H1 (cell line): ENCODE data around the gene ING1. TPM values are rescaled to one million over a fixed set of nuclear protein-coding genes. Genes with fewer than 3 reads are reported as not detected.

Experiments used
- CTCF ChIA-PET: fragments of 300-600 bp; sonication (Branson Sonifier 250); formaldehyde crosslinking; loops from one replicate; lab custom pipeline; 2021; ENCODE audit not compliant: partially characterized antibody; lab: Charles Lee
- POLR2A ChIA-PET: fragments of 300-600 bp; sonication (Branson Sonifier 250); formaldehyde crosslinking; loops from one replicate; lab custom pipeline; 2021; ENCODE audit warnings: inconsistent platforms; ENCODE audit not compliant: partially characterized antibody; lab: Charles Lee
- DNase-seq, 2 experiments: peaks; one replicate each; pipeline versions ENCODE4 v3.0.0 to v3.0.0-alpha.2; 2010 to 2022; ENCODE audit warnings: low spot score in 2 of 2, low read depth in 1 of 2, mixed read lengths in 1 of 2
- FAIRE-seq: peaks from 2 replicates; lab custom pipeline; 2011; peaks lifted over from hg19 to GRCh38; lab: Jason Lieb, UNC
- H2AFZ ChIP-seq: 2 replicates; pipeline ENCODE4 v1.8.1; 2012; ENCODE audit warnings: low read length, inconsistent platforms
- H2AK5ac ChIP-seq: 2 replicates; pipeline ENCODE4 v1.6.1; 2013; ENCODE audit warnings: low read depth, low read length
- H2BK120ac ChIP-seq: replicated peaks from 2 replicates; pipeline ENCODE3; 2013; ENCODE audit warnings: low read depth, low read length, inconsistent platforms
- H2BK12ac ChIP-seq: 2 replicates; pipeline ENCODE4 v1.6.1; 2013; ENCODE audit warnings: low read depth, low read length
- H2BK15ac ChIP-seq: 2 replicates; pipeline ENCODE4 v1.6.1; 2013; ENCODE audit warnings: low read length
- H2BK20ac ChIP-seq: 2 replicates; pipeline ENCODE4 v1.6.1; 2013; ENCODE audit warnings: low read length
- H2BK5ac ChIP-seq: 2 replicates; pipeline ENCODE4 v1.6.1; 2013; ENCODE audit warnings: low read depth, low read length
- H3K14ac ChIP-seq: 2 replicates; pipeline ENCODE4 v1.6.1; 2013; ENCODE audit warnings: inconsistent platforms; ENCODE audit not compliant: insufficient read length
- H3K18ac ChIP-seq: 2 replicates; pipeline ENCODE4 v1.6.1; 2013; ENCODE audit warnings: low read length; ENCODE audit errors: extremely low read depth
- H3K23ac ChIP-seq: 2 replicates; pipeline ENCODE4 v1.6.1; 2013; ENCODE audit warnings: inconsistent platforms; ENCODE audit not compliant: insufficient read length
- H3K23me2 ChIP-seq: 2 replicates; pipeline ENCODE4 v1.6.1; 2013; ENCODE audit warnings: low read depth, low read length
- H3K27ac ChIP-seq: 2 replicates; pipeline ENCODE4 v1.6.1; 2011; ENCODE audit warnings: low read depth, low read length, inconsistent platforms
- H3K27me3 ChIP-seq, 4 experiments: replicated peaks in 1 of 4; 1 replicate in 1 of 4; 2 replicates in 3 of 4; pipeline versions ENCODE4 v1.6.1 to v1.8.1; 2011 to 2013; ENCODE audit warnings: low read length in 3 of 4, mild to moderate bottlenecking in 3 of 4, inconsistent platforms in 2 of 4, mixed read lengths in 2 of 4, moderate library complexity in 1 of 4; ENCODE audit not compliant: control insufficient read depth in 3 of 4, insufficient read depth in 3 of 4; ENCODE audit errors: extremely low read depth in 1 of 4
- H3K36me3 ChIP-seq, 4 experiments: 2 replicates each; pipeline versions ENCODE4 v1.6.1 to v1.8.1; 2011 to 2013; ENCODE audit warnings: mild to moderate bottlenecking in 4 of 4, low read length in 3 of 4, moderate library complexity in 2 of 4, control low read depth in 1 of 4, inconsistent platforms in 1 of 4; ENCODE audit not compliant: insufficient read depth in 4 of 4, control insufficient read depth in 2 of 4
- H3K4ac ChIP-seq: replicated peaks from 2 replicates; pipeline ENCODE3; 2013; ENCODE audit warnings: low read length, low read depth, mixed read lengths, inconsistent platforms; ENCODE audit not compliant: insufficient read length
- H3K4me1 ChIP-seq, 4 experiments: replicated peaks in 1 of 4; 1 replicate in 1 of 4; 2 replicates in 3 of 4; pipeline versions ENCODE4 v1.6.1 to v1.8.1; 2011 to 2013; ENCODE audit warnings: low read length in 3 of 4, inconsistent platforms in 2 of 4, mixed read lengths in 1 of 4; ENCODE audit not compliant: insufficient read depth in 4 of 4, control insufficient read depth in 3 of 4
- H3K4me2 ChIP-seq, 2 experiments: 2 replicates each; pipeline versions ENCODE4 v1.6.1 to v1.8.1; 2011 to 2013; ENCODE audit warnings: low read depth in 2 of 2, low read length in 2 of 2, control low read depth in 1 of 2, inconsistent platforms in 1 of 2, mild to moderate bottlenecking in 1 of 2; ENCODE audit not compliant: insufficient read depth in 1 of 2
- H3K4me3 ChIP-seq, 4 experiments: fragments of 200-600, 300-600 bp in 1 of 4; sonication (generic), shearing (Covaris generic), sonication (Bioruptor Twin) in 1 of 4; 2 replicates each; pipeline versions ENCODE4 v1.5.1 to v1.8.1; 2011 to 2016; ENCODE audit warnings: low read length in 4 of 4, low read depth in 3 of 4, control low read depth in 2 of 4, inconsistent platforms in 2 of 4, mild to moderate bottlenecking in 2 of 4, mixed read lengths in 1 of 4, moderate library complexity in 1 of 4; ENCODE audit not compliant: insufficient read depth in 2 of 4; ENCODE audit errors: extremely low read depth in 1 of 4
- H3K56ac ChIP-seq: replicated peaks from 2 replicates; pipeline ENCODE3; 2013; ENCODE audit warnings: low read depth, mild to moderate bottlenecking, mixed read lengths, low read length, inconsistent platforms; ENCODE audit not compliant: insufficient read length
- H3K79me1 ChIP-seq: 2 replicates; pipeline ENCODE4 v1.6.1; 2013; ENCODE audit warnings: low read depth, low read length, control low read depth
- H3K79me2 ChIP-seq, 2 experiments: 2 replicates each; pipeline versions ENCODE4 v1.6.1 to v1.8.1; 2012 to 2013; ENCODE audit warnings: low read length in 2 of 2, mild to moderate bottlenecking in 2 of 2, inconsistent platforms in 1 of 2; ENCODE audit not compliant: insufficient read depth in 2 of 2, control insufficient read depth in 1 of 2
- H3K9ac ChIP-seq, 4 experiments: replicated peaks in 1 of 4; 1 replicate in 1 of 4; 2 replicates in 3 of 4; pipeline versions ENCODE4 v1.6.1 to v1.8.1; 2011 to 2013; ENCODE audit warnings: low read depth in 3 of 4, low read length in 3 of 4, control low read depth in 2 of 4, mild to moderate bottlenecking in 2 of 4, moderate library complexity in 2 of 4, inconsistent platforms in 1 of 4; ENCODE audit errors: extremely low read depth in 1 of 4
- H3K9me3 ChIP-seq, 2 experiments: 2 replicates each; pipeline versions ENCODE4 v1.6.1 to v1.8.1; 2012 to 2013; ENCODE audit warnings: mild to moderate bottlenecking in 2 of 2, moderate library complexity in 2 of 2, control low read depth in 1 of 2, inconsistent platforms in 1 of 2, low read depth in 1 of 2, low read length in 1 of 2, mixed read lengths in 1 of 2; ENCODE audit not compliant: insufficient read depth in 2 of 2
- H4K20me1 ChIP-seq, 2 experiments: replicated peaks in 1 of 2; 2 replicates each; pipeline versions ENCODE3 to v1.8.1; 2011 to 2013; ENCODE audit warnings: inconsistent platforms in 2 of 2, low read length in 2 of 2, mild to moderate bottlenecking in 1 of 2; ENCODE audit not compliant: insufficient read depth in 2 of 2, control insufficient read depth in 1 of 2
- H4K5ac ChIP-seq: 2 replicates; pipeline ENCODE4 v1.6.1; 2013; ENCODE audit warnings: low read length, low read depth, mixed read lengths, inconsistent platforms; ENCODE audit not compliant: insufficient read length
- H4K8ac ChIP-seq: 2 replicates; pipeline ENCODE4 v1.8.0; 2013; ENCODE audit warnings: mild to moderate bottlenecking, moderate library complexity, low read length, inconsistent platforms; ENCODE audit not compliant: insufficient read depth; ENCODE audit errors: extremely low read depth
- H4K91ac ChIP-seq: replicated peaks from 2 replicates; pipeline ENCODE3; 2013; ENCODE audit warnings: low read length, mixed read lengths, inconsistent platforms; ENCODE audit not compliant: insufficient read length
- PHF8 ChIP-seq: fragments of 200-600 bp; sonication (generic); conservative IDR thresholded peaks from 2 replicates; pipeline ENCODE4 v1.7.1; 2012; ENCODE audit warnings: low read depth, mild to moderate bottlenecking, inconsistent platforms, low read length, moderate library complexity
- POLR2AphosphoS5 ChIP-seq: IDR thresholded peaks from 2 replicates; pipeline ENCODE4 v1.6.1; 2011; ENCODE audit warnings: low read depth, low read length
- POU5F1 ChIP-seq: IDR thresholded peaks from 2 replicates; pipeline ENCODE4 v1.6.1; 2011; ENCODE audit warnings: low read depth, mild to moderate bottlenecking, low read length, moderate library complexity
- RXRA ChIP-seq: IDR thresholded peaks from 2 replicates; pipeline ENCODE4 v1.6.1; 2011; ENCODE audit warnings: low read depth, mild to moderate bottlenecking, low read length, moderate library complexity; ENCODE audit not compliant: insufficient read depth
- SAP30 ChIP-seq: fragments of 300-600 bp; sonication (generic); IDR thresholded peaks from 2 replicates; pipeline ENCODE4 v1.7.1; 2012; ENCODE audit warnings: low read length, moderate library complexity, mild to moderate bottlenecking, inconsistent platforms; ENCODE audit not compliant: insufficient read depth, insufficient replicate concordance
- TAF1 ChIP-seq: IDR thresholded peaks from 2 replicates; pipeline ENCODE4 v1.6.1; 2011; ENCODE audit warnings: mild to moderate bottlenecking, low read depth, low read length
- TBP ChIP-seq: IDR thresholded peaks from 2 replicates; pipeline ENCODE4 v1.6.1; 2011; ENCODE audit warnings: low read depth, low read length, improper control_type of control experiment
- WGBS, 2 experiments: shearing (Covaris generic) in 1 of 2; methylation state at CpG; one replicate each; pipeline versions ENCODE4 v1.1.6 to v1.1.7; 2013 to 2015; ENCODE audit warnings: low lambda C conversion rate in 2 of 2, mixed read lengths in 2 of 2, inconsistent platforms in 1 of 2, low coverage in 1 of 2, missing lambda C conversion rate in 1 of 2; ENCODE audit not compliant: insufficient replicate concordance in 2 of 2, insufficient coverage in 1 of 2, insufficient read length in 1 of 2; ENCODE audit errors: extremely low coverage in 1 of 2, missing lambda C conversion rate in 1 of 2; 5-methylcytosine and 5-hydroxymethylcytosine counted together
- polyA plus RNA-seq, 7 experiments: library from polyadenylated mRNA; depleted of rRNA in 3 of 7; stranded (reverse) in 5 of 7; unstranded in 2 of 7; fragments of >200 nt in 5 of 7; fragments of 200-250 nt in 2 of 7; gene quantifications; 1 replicate in 5 of 7; 2 replicates in 1 of 7; 4 replicates in 1 of 7; pipeline versions ENCODE4 v1.2.1 to v1.2.3, GENCODE V29; 2011 to 2013; ENCODE audit warnings: missing spikeins in 2 of 7, mixed read lengths in 2 of 7
- total RNA-seq: library from RNA; stranded (reverse); fragmentation: NEBNext Ultra II Directional; extraction: Animal tissue kit (Norgen Biotek cat#: 25700); gene quantifications from 2 replicates; pipeline ENCODE4 v1.2.1, GENCODE V29; 2021
- TF ChIP-seq, protein P1 (sequence below): IDR thresholded peaks from 2 replicates; pipeline ENCODE4 v1.6.1; 2012; ENCODE audit warnings: inconsistent platforms
- TF ChIP-seq, protein P2 (sequence below): IDR thresholded peaks from 2 replicates; pipeline ENCODE4 v1.6.1; 2011; ENCODE audit warnings: low read length, improper control_type of control experiment
- TF ChIP-seq, protein P3 (sequence below): IDR thresholded peaks from 2 replicates; pipeline ENCODE4 v1.6.1; 2011; ENCODE audit warnings: low read depth, mild to moderate bottlenecking, low read length; ENCODE audit not compliant: insufficient read depth

Gene ING1
- total and polyA plus RNA-seq, 2 of the 8 experiments (the other 6 are each of a cell fraction or from before 2014, with no cell fraction given) = 22.3 to 26.6 TPM

DNA sequence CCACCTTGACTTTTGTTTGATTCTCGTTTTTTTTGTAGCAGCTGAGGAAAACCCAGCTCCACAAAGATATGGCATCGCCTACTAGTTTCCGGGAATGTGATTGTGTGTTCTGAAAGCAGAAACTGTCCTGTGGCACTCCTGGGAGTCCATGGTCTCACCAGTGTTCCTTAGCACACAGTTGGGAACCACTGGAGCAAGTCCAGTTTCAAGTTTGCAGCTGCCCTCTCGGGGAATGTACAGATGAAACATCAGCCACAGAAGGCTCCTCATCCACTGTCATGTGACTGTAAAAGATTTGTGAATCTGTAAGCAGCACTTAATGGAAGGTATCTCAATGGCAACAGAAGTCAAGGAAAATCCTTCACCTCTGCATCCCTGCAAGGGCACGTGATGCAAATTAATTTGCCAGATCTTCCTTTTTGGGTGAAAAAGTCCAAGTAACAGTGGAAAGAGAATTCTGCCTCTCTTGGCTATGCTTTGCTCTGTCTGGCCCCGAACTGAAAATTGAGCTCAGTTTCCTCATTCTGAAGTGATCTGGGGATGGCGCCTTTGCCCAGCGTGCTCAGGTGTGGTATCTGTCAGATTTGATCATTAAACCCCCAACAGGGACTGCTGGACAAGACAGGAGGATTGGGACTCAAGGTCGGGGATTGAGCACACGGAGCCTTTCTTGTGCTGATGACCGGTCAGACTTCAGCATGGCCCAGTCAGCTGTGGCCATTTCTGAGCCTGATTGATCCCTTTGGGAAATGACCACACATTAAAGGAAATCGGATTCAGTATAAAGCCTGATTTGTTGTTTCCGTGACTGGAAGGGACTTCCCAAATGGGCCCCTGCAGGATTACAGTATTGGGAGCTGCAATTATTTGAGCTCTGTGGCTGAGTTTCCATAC lies 58.8 kb downstream of the ING1 start:
- no peak overlapping the region for H2BK120ac ChIP-seq
- no peak overlapping the region for H3K4me2 ChIP-seq
- H2AK5ac ChIP-seq = no peak overlapping the region
- DNase-seq = no peak
- WGBS, 2 experiments = 90% methylated on average over 13 of the region's 13 CpGs; no CpG with 5 or more reads in 1 of the 2 experiments
- H3K4me1 ChIP-seq = no peaks in the 10 kb centered on the region
- H4K20me1 ChIP-seq = no peaks in the 10 kb centered on the region
- H2BK12ac ChIP-seq = no peak overlapping the region
- no peaks in the 10 kb centered on the region for H3K23me2 ChIP-seq
- H2BK5ac ChIP-seq = no peak overlapping the region
- H2BK20ac ChIP-seq = no peak overlapping the region
- H3K9ac ChIP-seq = no peak overlapping the region
- POLR2A ChIA-PET = interaction anchor here (0.5 to 1.3 kb wide), 2 partner anchors 57 to 145 kb away, joined by 3 read pairs; no protein-coding TSS in a partner anchor
- H3K56ac ChIP-seq = no peak overlapping the region
- H4K5ac ChIP-seq = no peak overlapping the region
- H3K4me3 ChIP-seq = no peak overlapping the region
- H3K27me3 ChIP-seq = no peaks in the 10 kb centered on the region; a peak in 1 of 7 replicates
- no peaks in the 10 kb centered on the region for H3K79me2 ChIP-seq
- H3K36me3 ChIP-seq = no peaks in the 10 kb centered on the region
- no peak overlapping the region for H4K8ac ChIP-seq
- CTCF ChIA-PET = interaction anchor here (0.7 to 1.0 kb wide), 2 partner anchors 18 to 21 kb away, joined by 3 read pairs; no protein-coding TSS in a partner anchor
- no peak overlapping the region for H3K4ac ChIP-seq
- H2AFZ ChIP-seq = no peak overlapping the region; the same call in 1 of the 2 replicates
- no peak overlapping the region for H3K18ac ChIP-seq
- H4K91ac ChIP-seq = no peak overlapping the region
- no peak overlapping the region for H3K27ac ChIP-seq
- no peak overlapping the region for H3K14ac ChIP-seq
- no peak overlapping the region for H3K23ac ChIP-seq
- H2BK15ac ChIP-seq = no peak overlapping the region
- no peaks in the 10 kb centered on the region for H3K79me1 ChIP-seq
- no peaks in the 10 kb centered on the region for H3K9me3 ChIP-seq
- FAIRE-seq = no peak
- TF ChIP-seq, protein P1, sequence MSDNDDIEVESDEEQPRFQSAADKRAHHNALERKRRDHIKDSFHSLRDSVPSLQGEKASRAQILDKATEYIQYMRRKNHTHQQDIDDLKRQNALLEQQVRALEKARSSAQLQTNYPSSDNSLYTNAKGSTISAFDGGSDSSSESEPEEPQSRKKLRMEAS = no peak
- TF ChIP-seq, protein P2, sequence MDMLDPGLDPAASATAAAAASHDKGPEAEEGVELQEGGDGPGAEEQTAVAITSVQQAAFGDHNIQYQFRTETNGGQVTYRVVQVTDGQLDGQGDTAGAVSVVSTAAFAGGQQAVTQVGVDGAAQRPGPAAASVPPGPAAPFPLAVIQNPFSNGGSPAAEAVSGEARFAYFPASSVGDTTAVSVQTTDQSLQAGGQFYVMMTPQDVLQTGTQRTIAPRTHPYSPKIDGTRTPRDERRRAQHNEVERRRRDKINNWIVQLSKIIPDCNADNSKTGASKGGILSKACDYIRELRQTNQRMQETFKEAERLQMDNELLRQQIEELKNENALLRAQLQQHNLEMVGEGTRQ = no peak
- TF ChIP-seq PHF8 (no peak), TBP (no peak), POU5F1 (no peak), TAF1 (no peak), RXRA (no peak), SAP30 (no peak), POLR2AphosphoS5 (no peak)
- TF ChIP-seq, protein P3, sequence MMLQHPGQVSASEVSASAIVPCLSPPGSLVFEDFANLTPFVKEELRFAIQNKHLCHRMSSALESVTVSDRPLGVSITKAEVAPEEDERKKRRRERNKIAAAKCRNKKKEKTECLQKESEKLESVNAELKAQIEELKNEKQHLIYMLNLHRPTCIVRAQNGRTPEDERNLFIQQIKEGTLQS = no peak
